HG03575 (cell line): ENCODE data around the gene VPS50.

ENCODE experiments used
- ATAC-seq: cut with Tn5 transposase; IDR thresholded peaks from one replicate; pipeline ENCODE4 v1.9.1; 2021; ENCODE audit not compliant: unreplicated experiment, insufficient number of reproducible peaks, low FRiP score; ENCODE audit errors: extremely low read depth

Gene VPS50

GRCh38 chr7:93232673-93233018 lies 480 bp downstream of the VPS50 start:
- ATAC-seq, result no peak

- ATAC-seq, result no peak
Measured at GRCh38 chr7:93235541-93235940, 3.4 kb downstream of the VPS50 start.

- ATAC-seq, result no peak
Measured at GRCh38 chr7:93238131-93238530, 6.0 kb downstream of the VPS50 start.

- no peak for ATAC-seq
Measured at GRCh38 chr7:93238748-93239147, 6.6 kb downstream of the VPS50 start.

GRCh38 chr7:93239824-93240223 lies 7.7 kb downstream of the VPS50 start:
- no peak for ATAC-seq

GRCh38 chr7:93242106-93242505 lies 9.9 kb downstream of the VPS50 start:
- no peak for ATAC-seq

- ATAC-seq, result no peak
Measured at GRCh38 chr7:93245525-93246432, 13.6 kb downstream of the VPS50 start.

GRCh38 chr7:93249491-93250148 lies 17.5 kb downstream of the VPS50 start:
- no peak for ATAC-seq

- ATAC-seq, result no peak
Measured at GRCh38 chr7:93258661-93259060, 26.5 kb downstream of the VPS50 start.

GRCh38 chr7:93262535-93262934 lies 30.4 kb downstream of the VPS50 start:
- ATAC-seq, result no peak

GRCh38 chr7:93265220-93265619 lies 33.1 kb downstream of the VPS50 start:
- ATAC-seq, result no peak

- ATAC-seq, result no peak
Measured at GRCh38 chr7:93279541-93279940, 47.4 kb downstream of the VPS50 start.

- ATAC-seq, result no peak
Measured at GRCh38 chr7:93284908-93285307, 52.7 kb downstream of the VPS50 start.

GRCh38 chr7:93293229-93293628 lies 61.1 kb downstream of the VPS50 start:
- no peak for ATAC-seq

- no peak for ATAC-seq
Measured at GRCh38 chr7:93298206-93298605, 66.0 kb downstream of the VPS50 start.

- ATAC-seq, result no peak
Measured at GRCh38 chr7:93298671-93299070, 66.5 kb downstream of the VPS50 start.

GRCh38 chr7:93301736-93302135 lies 69.6 kb downstream of the VPS50 start:
- ATAC-seq, result no peak

- ATAC-seq, result no peak
Measured at GRCh38 chr7:93307131-93307660, 75.0 kb downstream of the VPS50 start.

- ATAC-seq, result no peak
Measured at GRCh38 chr7:93307943-93308342, 75.8 kb downstream of the VPS50 start.

GRCh38 chr7:93310346-93310745 lies 78.2 kb downstream of the VPS50 start:
- no peak for ATAC-seq
